ENCODE data around the gene ORC6.

ORC6 gene

DNA sequence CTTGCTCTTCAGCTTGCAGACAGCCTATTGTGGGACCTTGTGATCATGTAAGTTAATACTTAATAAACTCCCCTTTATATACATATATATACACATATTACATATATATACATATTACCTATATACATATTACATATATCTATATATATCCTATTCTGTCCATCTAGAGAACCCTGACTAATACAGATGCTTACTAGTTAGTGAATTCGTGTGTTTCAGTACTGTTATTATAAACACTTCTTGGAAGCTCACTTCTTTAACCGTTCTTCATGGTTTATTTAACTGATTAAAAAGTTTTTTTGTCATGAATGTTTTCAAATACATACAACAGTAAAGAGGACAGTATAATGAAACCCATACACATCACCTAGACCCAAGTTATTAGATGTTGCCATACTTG is 12.6 kb downstream of the ORC6 start:
- no peak for DNase-seq

DNA sequence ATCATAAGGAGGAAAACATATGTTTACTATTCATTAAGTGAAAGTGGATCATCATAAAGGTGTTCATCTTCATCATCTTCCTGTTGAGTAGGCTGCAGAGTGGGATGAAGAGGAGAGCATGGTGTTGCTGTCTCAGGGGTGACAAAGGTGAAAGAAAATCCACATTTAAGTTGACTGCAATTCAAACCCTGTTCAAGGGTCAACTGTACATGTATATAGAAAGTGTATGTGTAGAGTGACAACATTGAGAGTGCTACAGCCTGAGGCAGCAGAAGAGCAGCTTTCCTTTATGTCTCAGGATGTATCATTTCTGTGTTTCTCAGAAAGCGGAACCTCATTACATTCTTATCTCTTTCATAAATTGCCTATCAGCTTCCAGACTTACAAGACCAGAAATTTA is 17.2 kb downstream of the ORC6 start:
- no peak for DNase-seq

DNA sequence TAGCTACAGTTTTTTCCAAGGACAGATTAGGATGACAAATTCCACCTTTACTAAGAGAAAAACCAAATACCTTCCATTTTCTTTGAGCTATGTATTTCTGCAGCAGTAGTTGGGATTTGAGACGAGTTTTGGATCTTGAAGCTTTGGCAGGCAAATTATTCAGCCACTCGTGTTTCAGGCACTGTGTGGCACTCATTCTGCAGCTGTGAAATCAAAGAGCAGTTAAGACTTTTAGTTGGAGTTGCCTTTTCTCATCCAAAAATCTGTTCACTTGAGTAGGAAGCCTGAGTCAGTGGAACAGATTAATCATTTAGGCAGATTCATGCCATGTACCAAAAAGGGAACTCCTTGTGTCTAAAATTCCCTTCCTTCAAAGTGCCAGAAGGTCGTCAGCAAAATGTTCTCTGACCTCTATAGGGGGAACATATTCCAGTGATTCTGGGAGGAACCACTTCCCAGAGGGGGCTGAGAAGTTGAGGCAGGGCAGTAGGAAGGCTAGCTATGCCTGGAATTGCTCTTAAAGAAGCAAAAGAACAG is 20.1 kb downstream of the ORC6 start:
- DNase-seq = no peak

DNA sequence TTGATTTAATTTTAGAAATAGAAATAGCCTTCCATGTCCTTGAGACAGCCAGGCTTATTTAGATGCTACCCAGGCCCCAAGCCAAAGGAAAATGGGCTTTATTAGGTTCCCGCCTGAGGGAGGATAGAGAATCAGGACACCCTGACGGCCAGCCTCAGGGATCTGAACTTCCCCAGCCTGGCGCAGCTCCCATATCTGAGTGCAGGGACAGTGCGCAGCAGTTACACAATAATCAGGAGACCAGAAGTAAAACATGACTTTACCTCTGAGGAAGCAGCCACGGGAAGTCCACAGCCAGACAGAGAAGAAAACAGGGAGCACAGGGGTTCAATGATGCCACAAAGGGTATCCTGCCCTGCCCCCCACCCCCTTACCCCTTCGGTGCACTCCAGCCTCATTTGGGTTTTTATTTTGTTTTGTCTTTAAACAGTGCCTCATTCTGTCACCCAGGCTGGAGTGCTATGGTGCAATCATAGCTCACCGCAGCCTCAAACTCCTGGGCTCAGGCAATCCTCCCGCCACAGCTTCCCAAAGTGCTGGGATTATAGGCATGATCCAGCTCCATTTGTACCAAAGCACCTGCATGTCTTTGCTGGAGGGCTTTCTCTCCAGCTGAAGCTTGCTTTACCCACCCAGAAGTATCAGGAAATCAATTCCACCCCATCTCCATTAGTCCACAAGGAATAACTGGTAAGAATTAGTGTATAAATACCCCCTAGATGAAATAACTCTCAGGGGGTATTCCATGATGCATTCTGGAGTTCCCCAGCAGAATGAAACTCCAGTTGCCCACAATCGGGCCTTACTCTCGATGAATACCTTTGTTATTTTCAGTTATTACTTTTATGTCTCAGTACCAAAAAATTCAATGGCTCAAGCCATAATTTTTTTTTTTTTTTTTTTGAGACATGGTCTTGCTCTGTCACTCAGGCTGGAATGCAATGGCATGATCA is 21.9 kb downstream of the ORC6 start:
- no peak for DNase-seq

DNA sequence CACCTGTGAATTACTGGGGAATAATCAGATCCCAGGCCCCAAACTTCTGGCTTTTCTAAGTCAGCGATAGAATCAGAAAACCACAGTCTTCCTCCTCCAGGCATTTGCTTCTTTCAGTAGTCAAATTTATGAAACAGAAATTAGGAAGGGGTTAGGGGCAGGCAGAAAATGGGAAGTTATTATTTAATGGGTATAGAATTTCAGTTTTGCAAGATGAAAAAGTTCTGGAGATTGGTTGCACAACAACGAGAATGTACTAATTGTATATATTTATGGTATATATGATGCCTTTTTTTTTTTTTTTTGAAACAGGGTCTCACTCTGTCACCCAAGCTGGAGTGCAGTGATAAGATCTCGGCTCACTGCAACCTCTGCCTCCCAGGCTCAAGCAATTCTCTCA is 23.5 kb downstream of the ORC6 start:
- peak; percentile 22 for DNase-seq

DNA sequence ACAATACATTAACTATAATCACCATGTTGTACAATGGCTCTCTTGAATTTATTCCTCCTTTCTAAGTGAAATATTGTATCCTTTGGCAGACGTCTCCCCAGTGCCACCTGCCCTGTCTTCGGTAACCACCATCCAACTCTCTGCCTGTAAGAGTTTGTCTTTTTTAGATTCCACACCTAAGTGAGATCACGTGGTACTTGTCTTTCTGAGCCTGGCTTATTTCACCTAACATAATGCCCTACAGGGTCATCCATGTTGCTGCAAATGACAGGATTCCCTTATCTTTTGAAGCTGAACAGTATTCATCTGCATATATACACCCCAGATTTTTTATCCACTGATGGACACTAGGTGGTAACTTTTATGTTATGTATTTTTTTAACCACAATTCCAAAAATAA is 24.2 kb downstream of the ORC6 start:
- DNase-seq = no peak

DNA sequence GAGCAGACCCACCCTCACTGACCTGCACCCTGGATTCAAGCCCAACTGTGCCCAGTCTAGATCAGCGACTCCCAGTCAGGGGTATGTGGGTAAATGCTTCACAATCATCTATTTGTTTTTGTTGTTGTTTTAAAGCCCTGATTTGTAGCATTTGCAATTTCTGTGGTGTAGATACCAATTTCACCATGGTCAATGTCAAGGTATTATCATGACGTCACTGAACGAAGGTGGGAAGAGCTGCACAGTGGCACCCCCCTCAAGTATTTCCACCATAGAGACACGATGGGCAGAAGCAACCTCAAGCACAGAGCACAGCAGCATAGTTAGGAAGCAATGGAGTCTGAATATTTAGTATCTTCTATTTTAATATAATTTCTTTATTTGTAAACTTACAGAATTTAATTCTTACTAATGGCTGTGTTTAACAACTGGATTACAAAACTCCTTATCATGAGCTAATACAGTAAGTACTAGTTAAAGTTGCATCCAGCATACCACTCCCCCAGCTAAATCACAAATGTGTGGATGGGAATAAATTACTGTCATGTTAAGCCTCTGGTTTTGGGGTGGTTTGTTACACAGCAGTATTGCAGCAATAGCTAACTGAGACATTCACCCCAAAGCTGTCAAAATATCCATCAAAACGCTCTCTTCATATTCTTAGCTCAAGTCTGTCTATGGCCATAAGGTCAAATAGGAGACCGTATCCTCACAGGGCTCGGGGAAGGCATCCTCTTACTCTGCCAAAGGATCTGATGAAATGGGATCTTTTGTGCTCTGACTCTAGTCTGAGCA is 25.5 kb downstream of the ORC6 start:
- DNase-seq = no peak

DNA sequence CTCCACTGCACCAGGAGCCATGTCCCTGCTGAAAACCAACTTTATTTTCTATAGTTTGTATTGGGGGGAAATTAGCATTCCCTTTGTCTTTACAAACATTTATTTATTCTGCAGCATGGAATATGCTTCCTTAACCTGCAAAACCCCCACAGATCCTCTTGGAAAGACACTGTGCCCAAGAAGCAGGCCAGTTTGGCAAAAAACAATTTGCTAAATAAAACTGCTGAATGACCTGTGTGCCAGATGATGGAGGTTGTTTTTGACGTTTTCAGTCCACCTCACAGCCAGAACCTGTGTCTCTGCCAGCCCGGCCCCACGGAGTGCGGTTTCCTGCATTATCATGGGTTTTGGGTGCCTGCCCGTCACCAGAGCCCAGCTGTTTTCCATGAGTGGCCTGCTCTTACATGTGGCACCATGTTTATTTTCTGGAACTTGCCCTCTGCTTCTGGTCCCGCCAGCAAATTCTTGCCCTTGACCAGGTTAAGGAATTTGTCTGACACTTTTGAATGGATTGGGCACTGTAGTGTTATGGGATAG is 26.4 kb downstream of the ORC6 start:
- DNase-seq = no peak

DNA sequence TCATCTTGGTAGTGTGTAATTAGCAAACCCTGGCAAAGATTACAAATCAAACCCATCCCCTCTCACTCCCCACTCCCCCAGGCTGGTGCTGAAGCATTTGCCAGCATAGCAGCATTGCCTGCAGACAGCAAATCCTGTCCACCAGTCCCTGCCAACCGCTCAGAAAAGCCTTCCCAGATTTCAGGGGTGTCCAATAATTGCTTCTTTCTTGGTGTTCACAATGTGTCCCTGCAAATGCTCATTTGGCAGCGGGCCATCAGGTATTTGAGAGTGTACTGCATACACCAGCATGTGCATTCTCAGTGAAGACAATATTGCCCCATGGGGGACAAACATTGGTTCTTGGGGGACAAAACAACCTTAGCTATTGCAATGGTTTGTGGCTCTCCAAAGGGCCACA is 28.2 kb downstream of the ORC6 start:
- no peak for DNase-seq

DNA sequence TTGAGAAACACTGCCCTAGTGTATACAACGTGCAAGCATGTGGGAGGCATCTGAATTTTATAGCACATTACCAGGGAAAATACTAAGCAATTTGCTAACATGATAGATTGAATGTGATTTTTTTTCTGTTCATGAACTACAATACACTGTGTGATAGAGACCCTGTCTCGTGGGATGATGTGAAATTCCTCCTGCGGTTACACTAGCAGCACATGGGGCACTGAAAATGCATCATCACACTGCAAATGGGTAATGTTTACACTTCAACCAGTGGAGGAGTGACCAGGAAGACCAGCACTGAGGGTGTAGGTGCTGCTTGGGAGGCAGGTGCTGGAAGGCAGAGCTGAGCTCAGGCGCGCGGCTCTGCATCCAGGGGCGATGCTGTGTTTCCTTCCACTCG is 28.8 kb downstream of the ORC6 start:
- no peak for DNase-seq

DNA sequence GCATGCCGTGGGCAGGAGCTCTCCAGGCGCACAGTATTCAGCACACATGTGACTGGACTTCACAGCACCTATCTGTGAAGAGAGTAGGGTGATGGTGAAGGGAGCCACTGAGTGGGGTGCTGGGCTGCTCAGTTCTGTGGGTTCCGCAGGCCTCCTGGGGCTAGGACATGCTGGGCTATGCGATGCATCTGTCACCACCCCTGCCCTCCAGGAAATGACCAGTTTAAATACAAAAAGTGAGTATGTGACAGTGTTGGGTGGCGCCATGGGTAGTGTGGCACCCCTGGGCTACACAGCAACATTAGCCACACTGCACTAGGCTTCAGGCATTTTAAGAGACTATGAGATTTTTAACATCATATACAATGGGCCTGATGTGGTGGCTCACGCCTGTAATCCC is 30.1 kb downstream of the ORC6 start:
- no peak for DNase-seq

DNA sequence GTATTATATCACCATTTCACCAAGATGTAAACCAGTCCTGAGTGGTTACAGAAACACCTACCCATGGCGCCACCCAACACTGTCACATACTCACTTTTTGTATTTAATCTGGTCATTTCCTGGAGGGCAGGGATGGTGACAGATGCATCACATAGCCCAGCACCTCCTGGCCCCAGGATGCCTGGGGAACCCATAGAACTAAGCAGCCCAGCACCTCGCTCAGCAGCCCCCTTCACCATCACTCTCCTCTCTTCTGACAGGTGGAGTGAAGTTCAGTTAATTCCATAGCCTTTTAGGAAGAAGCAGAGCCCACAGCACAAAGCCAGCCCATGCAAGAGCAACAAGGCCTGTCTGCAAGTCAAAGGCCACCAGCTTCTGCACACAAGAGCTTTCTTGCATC is 31.2 kb downstream of the ORC6 start:
- DNase-seq = no peak

DNA sequence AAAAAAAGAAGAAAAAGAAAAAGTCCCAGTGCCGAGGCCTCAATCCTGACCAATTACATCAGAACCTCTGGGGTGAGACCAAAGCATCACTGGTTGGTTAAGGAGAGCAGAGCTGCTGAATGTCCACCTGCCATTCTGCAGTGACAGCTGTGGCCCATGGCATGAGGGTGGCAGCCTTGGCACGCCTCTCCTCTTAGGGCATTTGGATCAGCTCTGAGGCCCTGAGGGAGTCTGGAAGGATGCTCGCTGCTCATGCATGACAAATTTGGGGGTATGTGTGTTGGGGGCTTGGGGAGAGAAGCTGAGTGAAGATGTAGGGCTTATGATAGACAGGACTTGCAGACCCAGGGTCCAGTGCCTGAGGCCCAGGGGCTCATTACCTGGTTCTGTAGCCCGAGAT is 32.4 kb downstream of the ORC6 start:
- DNase-seq = no peak

DNA sequence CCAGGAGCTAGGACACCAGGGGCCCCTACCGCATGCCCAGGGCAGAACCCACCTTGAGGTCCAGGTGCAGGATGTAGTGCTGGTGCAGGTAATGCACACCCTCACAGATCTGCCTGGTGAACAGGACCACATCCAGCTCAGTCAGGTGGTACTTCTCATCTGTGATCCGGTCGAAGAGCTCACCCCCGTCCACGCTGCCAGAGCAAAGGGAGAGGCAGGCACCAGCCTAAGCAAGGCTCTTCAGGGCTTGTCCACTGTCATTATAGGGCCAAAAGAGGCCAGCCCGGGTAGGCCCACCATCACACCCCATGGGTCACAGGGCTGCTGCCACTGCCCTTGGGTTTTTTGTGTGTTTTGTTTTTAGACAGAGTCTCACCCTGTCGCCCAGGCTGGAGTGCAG is 37.7 kb downstream of the ORC6 start:
- no peak for DNase-seq

DNA sequence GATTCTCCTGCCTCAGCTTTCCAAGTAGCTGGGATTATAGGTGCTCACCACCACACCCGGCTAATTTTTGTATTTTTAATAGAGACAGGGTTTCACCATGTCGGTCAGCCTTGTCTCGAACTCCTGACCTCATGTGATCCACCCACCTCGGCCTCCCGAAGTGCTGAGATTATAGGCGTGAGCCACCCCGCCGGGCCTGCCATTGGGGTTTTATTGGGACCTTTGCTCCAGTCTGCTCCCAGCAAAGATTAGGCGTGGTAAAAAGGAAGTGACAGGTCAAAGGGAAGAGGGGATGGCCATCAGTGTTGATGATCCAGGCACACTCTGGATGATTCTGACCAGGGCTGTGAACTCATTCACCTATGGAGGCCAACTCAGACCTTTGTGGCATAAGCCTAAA is 38.2 kb downstream of the ORC6 start:
- no peak for DNase-seq

DNA sequence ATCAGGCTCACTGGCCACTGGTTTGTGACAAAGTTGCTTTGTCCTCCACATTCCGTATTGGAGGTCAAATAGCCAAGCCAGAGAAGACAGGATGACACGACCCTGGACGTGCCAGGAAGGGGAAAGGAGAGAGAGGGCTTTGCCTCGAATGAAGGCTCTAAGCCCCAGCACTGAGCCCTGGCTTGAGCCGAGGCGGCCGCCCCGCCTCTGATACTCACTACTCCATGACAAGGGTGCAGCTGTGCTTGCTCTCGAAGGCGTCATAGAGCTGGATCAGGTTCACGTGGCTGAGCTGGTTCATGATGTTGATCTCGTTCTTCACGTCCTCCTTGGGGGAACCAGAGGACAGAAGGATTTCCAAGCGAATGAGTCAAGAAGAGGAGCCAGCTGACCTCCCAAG is 39.3 kb downstream of the ORC6 start:
- DNase-seq = no peak

DNA sequence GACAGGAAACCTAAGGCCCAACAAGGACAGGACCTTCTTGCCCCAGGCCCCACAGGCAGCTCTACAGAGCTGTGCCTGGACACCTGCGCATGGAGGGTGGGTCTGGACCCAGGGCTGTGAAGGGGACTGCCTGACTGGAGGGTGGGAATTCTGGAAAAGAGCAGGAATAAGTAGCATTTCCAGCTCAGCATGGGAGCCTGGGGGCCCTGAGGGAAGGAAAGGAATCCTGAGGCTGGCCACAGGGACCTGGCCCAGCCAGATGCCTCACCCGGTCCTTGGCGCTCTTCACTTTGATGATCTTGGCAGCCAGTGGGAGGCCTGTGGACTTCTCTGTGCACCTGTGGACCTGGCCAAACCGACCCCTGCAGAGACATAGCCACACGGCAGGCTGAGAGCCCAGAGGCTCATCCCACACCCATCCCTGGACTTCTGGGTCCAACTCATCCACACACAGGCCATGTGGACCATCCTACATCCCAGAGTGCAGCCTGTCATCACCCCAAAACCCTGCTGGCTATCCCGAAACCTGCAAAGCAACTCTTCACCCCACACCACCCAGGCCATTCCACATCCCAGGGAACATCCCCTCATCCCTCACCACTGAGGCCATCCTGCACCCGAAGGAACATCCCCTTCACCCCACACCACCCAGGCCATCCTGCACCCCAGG is 40.0 kb downstream of the ORC6 start:
- no peak for DNase-seq

DNA sequence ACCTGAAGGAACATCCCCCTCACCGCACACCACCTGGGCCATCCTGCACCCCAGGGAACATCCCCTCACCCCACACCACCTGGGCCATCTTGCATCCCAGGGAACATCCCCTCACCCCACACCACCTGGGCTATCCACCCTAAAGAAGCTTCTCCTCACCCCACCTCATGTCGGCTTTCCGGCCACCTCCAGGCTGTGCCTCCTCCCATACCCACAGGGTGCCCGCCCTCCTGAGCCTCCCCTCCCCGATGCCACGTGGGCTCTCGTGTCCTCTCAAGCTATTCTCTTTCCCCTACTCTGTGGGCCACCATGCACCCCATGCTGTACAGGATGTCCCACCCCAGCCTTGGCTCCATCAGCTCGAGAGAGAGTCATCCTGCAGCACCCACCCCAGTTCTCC is 40.7 kb downstream of the ORC6 start:
- DNase-seq = no peak

DNA sequence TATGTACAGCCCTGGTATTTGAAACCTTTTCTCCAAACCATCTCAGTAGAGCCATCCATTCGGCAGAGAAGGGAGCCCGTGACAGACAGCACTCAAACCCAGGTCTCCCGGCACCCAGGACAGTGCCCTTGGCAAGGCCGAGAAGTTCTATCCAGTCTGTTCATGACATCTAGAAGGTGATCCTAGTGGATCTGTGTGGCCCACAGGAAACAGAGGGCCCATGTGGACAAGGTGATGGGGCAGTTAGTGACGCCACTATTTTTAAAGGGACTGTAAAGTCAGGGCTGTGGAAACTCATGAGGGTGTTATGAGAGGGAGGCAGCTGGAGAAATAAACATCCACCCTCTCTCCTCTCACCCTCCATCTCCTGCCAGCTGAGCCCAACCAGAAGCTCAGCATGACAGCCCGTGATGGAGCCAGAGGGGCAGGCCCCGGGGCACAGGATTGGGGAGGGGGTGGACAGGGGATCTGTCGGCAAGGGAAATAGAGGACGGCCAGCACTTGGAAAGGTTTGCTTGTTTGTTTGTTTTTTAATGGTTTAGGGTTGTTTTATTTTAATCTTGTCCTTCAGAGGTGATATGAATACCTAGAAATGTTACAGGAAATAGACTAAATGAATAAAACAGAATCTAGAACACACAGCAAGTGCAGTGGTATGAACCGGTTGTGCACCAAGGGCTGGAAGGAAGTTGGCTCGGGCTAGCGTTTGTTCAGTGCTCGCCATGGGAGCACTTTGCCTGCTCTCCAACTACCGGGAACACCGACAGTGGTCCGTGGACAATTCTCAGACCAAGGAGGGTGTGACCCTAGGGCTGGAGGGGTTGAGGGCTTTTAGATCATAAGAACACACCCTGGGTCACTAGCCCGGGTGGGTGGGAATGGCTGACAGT is 41.6 kb downstream of the ORC6 start:
- no peak for DNase-seq

DNA sequence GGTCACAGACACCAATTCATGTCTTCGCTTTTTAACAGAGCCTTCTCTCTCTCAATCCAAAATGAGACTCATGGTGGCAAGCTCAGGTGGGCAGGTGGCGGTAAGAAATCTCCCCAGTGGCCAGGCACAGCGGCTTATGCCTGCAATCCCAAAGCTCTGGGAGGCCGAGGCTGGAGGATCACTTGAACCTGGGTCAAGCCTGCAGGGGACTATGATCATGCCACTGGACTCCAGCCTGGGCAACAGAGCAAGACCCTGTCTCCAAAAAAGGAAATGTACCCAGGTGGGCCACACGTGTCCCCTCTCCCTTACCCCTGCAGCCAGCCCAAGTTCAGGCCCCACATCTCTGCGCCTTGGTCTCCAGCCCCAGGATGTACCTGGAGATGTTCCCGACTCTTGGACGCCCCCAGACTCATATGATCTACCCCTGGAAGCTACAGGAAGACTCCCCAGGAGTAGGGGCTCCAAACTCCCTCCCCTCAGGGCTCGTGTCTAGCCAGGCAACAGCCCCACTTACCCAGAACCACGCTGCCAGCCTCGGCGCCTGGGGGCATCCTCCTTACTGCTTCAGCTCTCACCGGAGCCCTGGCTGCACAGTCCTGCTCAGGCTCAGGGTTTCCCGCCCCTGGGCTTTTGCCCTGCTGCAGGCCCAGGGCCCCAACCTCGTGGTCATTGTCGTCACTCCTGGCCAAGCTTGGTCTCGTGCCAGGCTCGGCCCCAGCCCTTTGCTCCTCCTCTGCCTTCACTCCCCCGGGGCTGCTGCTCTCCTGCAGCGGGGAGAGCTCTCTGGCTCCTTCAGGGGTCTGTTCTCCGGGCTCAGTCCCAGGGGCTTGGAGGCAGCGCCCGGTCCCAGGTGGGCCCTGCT is 42.5 kb downstream of the ORC6 start:
- DNase-seq = no peak

DNA sequence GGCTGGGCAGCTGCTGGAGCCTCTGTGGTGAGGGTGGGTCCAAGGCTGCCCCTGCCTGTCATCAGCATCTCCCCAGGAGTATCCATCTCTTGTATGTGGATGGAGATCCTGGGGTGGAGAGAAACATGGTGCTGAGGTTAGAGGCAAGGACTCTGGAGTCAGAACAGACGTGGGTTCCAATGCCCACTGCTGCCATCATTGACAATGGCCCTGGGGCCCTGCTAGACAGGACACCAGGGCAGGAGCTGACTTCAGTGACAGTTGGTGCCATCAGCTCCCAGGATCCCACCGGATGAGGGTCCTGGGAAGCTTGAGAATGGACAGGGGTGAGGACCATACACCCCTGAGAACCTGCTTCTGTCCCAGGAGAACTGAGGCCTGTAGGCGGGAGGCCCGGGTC is 43.1 kb downstream of the ORC6 start:
- no peak for DNase-seq

All from SIG-M5 (cell line).